ENCODE measurements around the gene FBXO15.

The FBXO15 gene, protein sequence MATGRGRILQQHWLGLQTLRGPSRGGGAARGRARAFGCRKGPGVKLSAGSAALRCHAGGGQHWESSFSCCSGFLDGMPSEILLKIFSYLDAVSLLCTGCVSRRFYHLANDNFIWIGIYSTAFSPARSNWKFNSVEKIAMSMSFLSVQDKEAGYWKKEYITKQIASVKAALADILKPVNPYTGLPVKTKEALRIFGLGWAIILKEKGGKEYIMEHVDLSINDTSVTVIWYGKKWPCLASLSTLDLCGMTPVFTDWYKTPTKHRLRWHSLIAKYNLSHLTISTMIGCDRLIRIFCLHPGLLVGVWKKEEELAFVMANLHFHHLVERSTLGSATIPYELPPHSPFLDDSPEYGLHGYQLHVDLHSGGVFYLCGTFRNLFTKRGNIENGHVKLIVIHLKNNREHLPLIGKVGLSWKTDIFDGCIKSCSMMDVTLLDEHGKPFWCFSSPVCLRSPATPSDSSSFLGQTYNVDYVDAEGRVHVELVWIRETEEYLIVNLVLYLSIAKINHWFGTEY

DNA sequence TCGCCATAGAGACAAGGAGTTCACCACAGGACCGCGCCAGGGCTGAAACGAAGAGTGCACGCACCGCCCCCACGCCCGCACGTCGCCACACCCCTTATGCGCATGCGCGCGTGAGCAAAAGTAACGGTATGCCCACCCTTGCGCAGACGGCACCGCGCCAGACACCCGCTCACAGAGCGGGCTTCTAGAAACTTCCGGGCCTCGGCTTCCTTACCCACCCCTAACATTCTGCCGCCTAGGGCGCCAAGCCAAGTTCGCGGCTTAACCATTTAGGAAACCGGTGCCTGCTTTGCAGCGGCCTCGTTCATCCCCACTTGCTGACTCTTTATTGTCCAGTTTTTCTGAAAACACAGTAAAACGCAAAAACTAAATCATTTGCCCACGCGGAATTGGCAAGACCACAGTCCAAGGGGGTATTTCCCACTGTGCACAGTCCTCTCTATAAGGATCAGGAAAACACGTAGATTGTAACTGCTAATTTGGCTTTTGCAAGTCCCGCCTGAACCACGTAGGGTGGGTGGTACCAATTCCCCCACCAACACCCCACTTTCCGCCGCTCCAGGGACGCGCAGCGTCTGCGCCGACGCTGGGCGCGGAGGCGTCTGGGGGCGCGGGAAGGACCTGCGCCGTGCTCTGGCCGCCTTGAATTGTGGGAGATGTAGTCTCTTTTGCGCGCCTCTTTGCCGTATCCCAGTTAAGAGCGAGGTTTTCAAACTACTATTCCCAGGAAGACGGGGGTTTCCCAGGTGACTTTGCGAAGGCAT, at the start of gene FBXO15, which contains the start of gene TIMM21:
FBXO15 (minus strand) TSS at position 56 of the 764 bp plus-strand sequence; CDS start at position 7, 49 bp downstream.
TIMM21 (plus strand) TSS at position 745 of the 764 bp plus-strand sequence. CDS start 286 bp downstream, outside the sequence.
- DNase-seq = peak; percentile 95

DNA sequence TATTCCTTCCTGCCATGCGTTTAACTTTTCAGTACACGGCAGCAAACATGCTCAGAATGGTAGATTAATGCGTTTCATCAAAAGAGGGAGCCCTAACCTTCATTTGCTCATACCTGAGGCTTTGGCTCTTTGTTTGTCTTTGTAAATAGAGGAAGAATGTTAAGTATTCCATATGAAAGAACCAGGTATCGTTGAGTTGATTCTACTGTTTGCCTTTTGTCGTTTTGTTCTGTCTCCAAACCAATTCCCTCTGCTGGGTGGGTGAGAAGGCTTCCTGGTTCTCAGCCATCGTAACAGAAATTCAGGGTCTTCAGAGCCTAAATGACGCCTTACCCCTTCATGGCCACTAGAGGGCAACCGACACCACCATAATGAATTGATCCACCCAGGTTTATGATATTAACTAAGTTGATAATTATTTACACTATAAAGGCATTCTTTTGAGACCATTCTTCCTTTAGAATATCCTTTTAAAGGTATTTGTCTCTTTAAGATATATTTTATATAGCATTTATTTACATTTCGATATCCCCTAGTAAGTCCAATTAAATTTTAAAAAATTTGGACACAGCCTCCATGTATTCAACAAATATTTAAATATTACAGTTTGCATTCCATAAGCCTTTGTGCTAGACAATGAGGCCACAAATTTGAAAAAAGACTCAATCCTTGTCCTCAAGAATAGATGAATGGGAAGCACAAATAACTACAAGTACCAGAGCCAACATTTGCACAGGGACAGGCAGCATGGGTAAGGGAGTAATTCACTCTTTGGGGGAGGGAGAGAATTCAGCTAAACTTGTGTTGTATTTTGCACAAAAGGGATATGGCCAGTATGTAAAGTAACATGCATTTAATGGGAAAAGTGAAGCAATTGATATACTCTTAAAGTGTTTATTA, 48.8 kb upstream of the FBXO15 start:
- peak; percentile 40 for DNase-seq

DNA sequence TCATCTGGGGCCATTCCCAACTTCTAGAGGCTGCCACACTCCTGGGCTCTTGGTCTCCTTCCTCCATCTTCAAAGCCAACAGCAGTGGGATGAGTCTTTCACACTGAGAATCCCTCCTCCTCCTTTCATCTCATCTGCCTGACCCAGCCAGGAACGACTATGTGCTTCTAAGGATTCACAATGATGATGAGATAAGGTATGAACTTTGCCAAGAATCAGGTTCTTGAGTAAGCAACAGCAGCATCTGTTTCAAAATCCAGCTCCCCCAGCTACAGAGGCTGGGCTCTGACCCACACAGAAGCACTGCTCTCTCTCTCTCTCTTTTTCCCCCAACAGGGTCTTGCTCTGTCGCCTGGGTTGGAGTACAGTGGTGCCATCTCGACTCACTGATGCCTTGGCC, 47.1 kb upstream of the FBXO15 start:
- DNase-seq = no peak

DNA sequence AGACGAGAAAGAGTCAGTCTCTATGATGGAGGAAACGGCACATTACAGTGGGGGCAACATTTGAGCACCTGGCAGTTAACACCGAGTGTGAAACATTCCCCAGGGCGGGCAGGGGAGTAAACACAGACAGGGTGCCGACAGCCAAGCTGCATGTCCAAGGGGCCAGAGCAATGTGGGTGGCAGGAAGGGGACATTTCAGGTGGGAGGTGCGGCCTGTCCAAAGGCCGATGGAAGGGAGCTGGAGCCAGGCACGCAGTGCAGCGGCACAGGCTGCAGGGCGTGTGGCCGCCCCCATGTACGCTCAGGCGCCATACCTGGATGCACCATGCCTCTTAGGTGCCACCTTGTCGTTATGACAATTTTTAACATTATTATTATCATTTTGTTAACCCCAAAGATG, 43.9 kb upstream of the FBXO15 start:
- DNase-seq = no peak

DNA sequence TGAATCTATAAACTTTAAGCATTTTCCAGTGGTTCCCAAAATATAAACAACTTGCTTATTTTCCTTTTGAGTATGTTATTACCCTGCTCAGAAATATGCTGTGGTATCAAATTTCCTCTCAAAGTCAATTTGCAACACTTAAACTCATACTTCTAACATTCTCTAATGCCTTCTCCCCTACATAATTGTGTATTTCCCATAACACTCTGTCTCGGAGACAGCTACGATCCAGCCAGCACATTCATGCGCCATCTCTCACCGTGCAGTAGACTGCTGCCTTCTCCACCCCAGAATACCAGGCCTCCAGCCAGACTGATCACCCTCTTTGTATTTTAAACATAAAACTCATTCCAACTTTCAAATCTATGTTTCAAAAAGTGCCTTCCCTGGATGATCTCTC, 42.5 kb upstream of the FBXO15 start:
- DNase-seq = no peak

DNA sequence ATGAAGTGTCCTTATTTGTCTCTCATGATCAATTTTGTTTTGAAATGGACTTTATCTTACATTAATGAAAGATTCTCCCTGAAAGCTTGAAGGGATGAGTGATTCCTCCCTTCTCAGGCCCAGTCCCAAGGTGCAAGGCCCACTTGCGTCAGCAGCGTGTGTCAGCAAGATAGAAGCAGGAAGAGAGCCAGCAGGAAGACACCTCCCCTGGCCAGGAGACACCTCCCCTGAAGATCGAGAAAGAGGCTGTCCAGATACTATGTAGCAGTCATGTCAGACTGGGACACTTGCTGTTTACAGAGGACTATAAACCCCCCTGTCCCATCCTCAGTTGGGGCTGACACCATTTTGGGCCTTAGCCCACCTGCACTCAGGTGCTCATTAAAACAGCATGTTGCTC, 39.0 kb upstream of the FBXO15 start:
- DNase-seq = no peak

DNA sequence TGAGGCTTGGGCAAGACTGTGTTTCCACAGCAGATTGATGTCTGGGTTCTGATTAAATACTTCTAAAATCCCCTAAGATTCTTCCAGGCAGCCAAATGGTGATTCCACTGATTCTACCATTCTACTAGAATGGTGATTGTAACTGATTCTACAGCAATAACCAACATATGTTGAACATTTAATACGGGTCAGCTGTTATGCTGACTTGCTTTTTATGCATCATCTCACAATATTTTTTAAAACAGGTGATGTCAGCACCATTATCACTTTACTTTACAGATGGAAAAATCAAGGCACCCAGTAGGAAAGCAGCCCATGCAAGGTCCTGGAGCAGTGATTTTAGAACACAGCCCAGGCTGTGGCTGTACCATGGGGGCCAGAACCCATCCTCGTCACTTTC, 38.2 kb upstream of the FBXO15 start:
- no peak for DNase-seq

DNA sequence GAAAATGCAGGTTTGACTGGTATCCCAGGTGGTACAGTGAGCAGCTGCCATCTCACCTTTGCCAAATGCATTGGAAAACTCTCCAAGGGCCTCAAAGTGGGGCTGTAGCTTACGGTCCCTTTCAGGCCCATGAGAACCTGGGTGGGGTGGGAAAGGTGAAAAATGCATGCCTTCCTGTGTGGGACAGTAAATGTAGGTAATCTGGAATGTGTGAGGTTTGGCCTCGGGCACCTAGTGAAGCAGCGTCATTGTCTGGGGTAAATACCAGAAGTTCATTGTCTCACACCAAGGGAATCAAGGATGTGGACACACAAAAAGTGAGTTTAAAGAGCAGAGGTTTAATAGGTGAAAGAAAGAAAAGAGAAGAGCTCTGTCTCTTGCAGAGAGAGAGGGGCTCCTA, 37.2 kb upstream of the FBXO15 start:
- DNase-seq = no peak

DNA sequence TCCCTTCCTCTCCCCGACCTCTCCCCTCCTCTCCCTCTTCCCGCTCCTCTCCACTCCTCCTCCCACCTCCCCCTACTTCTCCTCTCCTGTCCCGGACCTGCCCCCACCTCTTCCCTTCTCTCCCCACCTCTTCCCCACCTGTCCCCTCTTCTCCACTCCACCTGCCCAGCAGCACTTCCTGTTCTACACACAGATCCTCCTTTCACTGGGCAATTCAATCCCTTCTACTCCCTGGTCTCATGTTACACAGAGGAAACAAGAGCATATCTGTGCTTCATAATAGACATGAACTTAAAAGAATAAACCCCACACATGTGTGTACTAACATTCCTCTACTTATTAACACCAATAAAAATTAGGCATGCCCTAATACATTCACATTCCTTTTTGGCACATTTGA, 35.5 kb upstream of the FBXO15 start:
- no peak for DNase-seq

DNA sequence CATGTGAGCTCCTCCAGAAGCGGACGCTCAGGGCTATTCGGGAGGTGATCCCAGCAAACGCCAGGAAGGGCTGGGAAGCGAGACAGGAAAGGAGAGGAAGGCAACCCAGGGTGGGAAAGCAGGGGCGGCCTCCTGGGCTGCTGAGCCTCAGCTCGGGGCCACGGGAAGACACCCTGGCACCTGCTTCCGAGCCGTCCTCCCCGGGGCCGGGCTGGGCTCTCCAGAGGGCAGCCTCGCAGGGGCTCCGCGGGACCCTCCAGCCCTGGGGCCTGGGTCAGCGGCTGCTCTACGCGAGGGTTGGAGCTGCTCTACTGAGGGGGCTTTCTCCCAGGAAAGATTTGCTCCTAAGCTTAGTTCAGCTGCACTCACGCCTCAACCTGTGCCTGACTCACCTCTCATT, 34.7 kb upstream of the FBXO15 start:
- no peak for DNase-seq

DNA sequence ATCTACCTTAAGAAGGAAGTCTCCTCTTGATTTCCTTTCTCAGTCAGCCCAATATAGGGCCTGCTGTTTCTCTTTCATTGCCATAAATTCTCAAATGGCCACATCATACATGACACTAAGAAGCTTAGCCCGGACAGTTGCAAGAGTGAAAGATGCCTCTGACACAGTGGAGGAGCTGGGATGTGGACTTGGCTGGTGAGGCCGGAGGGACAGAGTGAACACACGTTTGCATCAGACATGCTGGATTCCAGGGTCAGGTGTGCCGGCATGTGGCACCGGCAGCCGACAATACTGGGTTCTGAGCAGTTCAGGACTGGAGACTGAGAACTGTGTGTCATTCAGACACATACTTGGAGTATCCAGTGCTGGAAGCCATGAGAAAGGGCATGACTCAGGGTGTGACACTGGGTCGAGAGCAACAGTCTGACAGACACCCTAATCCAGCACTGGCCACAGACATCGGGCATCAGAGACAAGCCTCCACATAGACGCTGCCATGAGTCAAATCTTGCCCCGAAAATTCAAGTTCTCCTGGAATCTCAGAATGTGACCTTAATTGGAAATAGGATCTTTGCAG, 32.1 kb upstream of the FBXO15 start:
- DNase-seq = no peak

DNA sequence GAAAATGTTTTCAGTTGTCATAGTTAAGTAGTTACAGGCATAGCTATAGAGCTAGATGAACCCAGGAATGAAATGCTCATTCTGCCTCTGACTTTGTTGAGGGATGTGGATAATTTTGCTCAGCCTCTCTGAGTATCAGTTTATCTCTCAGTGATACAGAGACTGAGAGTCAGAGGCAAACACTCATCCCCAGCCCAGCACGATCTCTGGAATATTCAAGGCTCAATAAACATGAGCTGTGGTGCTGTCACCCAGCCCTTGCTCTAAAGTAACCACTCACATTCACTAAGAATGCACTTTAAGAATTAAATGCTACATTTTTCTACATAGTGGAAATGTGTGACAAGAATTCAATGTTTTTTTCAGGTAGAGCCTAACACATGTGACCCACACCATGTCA, 31.2 kb upstream of the FBXO15 start:
- no peak for DNase-seq

DNA sequence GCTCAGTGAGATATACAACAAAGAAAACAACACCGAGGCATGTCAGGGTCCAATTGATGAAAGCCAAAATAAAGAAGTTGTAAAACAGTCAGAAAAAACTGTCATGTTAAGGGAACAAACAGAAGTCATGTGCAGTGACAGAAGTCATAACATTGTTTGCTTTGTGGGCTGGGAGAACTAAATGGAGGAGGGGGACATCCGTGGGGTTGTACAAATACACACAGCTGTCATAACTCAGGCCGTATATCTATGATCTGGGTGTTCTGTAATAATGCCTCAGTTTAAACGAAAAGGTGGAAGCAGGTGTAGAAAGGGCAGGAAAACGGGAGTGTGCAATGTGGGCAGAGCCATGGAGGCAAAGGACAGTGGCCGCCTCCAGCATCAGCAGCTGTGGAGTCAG, 28.0 kb upstream of the FBXO15 start:
- no peak for DNase-seq

DNA sequence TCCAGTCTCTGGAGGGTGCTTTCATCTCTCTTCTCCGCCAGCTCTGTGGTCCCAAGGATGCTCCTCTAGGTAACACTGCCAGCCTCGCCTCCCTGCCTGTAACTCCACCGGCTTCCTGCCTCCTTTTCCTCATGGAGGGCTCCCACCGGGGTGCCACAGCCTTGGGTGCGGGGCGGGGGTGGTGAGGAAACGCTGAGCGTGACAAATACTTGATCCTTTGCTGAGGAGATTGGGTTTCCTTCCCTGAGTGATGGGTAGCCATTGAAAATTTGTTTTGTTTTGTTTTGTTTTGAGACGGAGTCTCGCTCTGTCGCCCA, 25.8 kb upstream of the FBXO15 start:
- DNase-seq = no peak

DNA sequence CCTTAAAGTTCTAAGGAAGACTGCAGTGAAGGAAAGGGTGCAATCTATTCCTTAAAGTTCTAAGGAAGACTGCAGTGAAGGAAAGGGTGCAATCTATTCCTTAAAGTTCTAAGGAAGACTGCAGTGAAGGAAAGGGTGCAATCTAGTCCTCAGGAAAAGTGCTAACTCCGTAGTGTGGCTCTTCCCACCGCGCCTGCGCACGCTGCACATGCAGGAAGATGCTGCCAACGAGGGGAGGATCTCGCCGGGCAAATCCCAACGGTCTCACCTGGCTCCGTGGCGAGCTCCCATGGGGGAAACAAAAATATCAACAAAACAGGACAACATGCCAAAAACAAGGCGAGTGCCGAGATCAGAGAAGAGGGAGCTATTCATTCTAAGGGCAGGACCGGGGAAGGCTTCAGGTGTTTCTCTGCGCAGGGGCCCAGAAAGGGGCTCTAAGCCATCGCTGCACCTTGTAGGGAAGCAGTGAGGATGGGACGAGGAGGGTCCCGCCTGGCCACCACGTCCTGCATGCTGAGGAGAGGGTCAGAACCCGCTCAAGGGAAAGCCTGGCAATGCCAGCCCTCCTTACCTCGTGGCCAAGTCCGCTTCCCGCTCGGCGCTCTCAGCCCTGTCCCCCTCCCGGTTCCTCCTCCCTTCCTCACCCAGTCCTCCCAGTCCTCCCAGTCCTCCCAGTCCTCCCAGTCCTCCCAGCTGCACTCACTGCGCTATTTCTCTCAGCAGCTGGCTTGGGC, 25.2 kb upstream of the FBXO15 start:
- no peak for DNase-seq

DNA sequence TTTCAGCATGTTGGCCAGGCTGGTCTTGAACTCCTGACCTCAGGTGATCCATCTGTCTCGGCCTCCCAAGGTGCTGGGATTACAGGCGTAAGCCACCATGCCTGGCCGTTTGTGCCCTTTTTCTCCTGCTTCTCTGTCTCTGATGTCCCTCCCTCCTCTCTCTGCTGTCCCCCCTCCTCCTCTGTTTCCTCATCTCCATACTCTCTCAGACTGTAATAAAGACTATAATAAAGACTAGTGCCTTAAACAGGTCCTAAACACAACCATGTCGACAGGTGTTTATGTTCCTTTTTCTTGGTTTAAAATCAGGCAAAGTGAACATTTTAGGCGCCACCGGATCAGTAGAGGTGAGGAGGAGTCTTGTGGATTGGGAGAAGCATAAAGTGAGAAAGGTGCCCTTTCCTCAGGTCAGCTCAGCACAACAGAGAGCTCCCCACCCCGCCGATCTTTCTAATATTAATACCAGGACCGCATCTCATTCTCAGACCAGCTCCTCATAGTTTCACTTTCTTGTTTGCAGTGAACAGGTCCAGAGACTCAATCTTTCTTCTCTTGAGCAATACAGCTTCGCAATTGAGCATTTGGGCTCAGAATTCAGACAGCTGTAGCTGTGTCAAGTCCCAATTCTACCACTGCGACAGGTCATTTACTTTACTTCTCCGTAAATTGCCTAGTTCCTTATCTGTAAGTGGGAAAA, 24.4 kb upstream of the FBXO15 start:
- DNase-seq = no peak

DNA sequence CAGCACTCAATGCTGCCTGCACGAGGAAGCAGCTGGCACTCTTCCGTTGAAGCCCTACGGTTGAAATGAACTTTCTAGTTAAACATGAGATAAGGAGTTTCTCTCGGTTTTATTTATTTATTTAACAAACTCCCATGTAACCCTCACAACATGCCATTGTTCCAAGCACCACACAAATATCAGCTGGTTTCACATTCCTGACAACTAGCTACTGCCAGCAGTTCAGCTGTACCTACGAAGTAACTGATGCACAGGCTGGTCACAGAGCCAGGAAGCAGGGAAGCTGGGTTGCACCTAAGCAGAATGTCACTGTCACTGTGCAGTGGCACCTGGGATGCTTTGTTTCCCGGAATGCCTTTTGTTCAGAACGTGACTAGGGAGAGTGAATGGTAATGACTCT, 18.8 kb upstream of the FBXO15 start:
- no peak for DNase-seq

DNA sequence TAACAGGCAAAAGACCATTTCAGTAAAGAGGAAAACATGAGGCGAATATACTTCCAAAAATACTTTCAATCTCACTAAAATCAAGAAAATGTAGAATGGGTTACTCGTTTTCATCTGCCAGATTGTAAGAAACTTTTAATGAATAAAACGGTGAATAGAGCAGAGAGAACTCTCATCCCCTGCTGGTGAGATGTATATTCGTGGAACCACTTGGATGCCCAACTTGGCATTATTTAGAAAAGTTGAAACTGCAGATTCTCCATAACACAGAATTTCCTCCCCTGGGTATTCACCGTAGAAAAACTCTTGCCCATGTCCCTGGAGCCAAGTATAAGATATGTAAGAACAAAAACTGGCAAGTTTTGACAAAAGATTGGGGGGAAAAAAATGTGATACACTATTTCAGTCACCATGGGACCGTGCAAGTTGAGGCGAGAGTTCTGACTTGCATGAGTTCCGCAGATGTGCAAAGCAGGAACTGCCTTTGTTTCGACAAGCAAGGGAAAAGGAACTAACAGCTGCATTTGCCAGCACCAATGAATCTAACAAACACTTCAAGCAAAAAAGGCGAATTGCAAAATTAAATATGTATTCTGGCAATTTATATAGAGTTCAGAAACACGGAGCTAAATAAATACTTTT, 15.5 kb upstream of the FBXO15 start:
- DNase-seq = no peak

DNA sequence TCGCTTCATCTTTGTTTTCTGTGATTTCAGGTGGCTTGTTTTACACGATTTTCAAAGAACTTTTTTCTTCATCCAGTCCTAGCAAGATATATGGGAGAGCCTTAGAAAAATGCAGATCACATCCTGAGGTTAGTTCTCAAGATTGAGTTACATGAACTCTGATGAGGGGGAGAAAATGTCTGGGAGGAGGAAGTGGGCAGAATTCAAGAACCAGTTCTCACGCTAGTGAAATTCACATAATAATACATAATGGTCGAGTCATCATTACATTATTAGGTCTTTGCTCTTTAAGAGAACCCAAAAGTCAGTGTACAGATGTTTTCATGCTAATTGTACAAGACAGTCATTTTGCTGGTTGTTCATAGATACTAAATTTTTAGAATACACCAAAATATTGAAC, 7.6 kb upstream of the FBXO15 start:
- DNase-seq = no peak

DNA sequence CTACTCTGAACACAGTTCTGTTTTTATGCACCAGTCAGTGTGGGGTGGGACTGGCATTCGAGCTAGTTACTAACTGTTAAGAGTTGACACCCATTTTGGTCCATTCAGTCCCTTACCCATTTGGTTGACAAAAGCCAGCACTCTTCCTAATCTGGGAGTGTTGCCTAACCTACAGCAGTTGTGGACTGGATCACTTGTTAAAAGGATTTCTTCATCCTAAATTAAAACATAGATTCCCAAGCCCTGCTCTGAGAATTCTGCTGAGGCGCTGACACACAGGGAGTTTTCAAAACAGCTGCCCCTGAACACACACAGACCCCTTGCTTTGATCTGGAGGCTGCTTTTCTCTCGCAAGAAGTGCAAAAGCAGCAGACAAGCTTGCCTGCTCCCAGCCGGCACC, 7.1 kb upstream of the FBXO15 start:
- DNase-seq = no peak

DNA sequence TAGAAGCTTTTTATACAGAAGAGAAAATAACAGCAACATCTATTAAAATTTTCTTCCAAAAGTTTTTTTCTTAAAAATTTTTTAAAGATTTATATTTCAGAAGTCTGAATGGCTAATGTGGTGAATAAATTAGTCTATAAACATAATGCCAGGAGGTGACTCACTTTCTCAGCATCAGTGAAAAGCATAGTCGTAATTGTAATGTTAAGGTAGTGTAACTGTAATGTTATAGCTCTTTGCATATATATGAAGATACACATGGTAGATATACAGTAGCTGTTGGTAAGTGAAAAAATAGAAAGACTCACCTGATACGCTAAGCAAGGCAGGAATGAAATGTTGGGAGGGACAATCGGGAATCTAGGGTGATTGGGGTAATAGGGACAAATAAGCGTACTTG, 6.2 kb upstream of the FBXO15 start:
- no peak for DNase-seq

All from activated naive CD4-positive, alpha-beta T cell treated with Interleukin-2 at 50 U/mL for 16 hours (primary cell).